NB4 (cell line): ENCODE results near the gene DST.

Experiments used
- MYC ChIP-seq: IDR thresholded peaks from 2 replicates; pipeline ENCODE4 v1.6.1; 2011; ENCODE audit warnings: low read depth, low read length
- POLR2A ChIP-seq: IDR thresholded peaks from 2 replicates; pipeline ENCODE4 v1.6.1; 2011; ENCODE audit warnings: mild to moderate bottlenecking; ENCODE audit not compliant: insufficient read length; ENCODE audit errors: extremely low read depth
- TF ChIP-seq, protein P1 (sequence below): IDR thresholded peaks from one replicate; pipeline ENCODE4 v1.5.1; 2012; ENCODE audit warnings: low read depth, low read length
- TF ChIP-seq, protein P2 (sequence below): IDR thresholded peaks from 2 replicates; pipeline ENCODE4 v1.6.1; 2011; ENCODE audit warnings: low read depth, low read length

DNA sequence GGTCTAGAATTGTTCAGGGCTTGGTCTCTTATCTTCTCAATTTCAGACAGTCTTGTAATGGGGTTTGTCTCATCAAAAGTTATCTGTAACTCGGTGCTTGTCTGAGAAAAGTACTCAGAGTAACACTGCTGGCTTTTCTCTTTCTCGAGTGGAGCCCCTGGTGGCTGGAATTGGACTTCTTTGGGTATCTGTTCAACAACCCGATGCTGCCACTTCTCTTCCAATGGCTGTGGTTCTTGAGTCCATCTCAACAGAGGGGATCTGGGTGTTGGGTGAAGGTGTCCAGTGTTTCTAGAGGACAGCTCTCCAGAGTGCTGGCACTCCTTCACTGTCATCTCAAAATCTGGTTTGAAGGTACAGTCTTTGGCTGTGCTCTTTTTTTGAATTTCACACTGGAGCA lies 24.6 kb downstream of the DST start:
- no peak for TF ChIP-seq POLR2A
- TF ChIP-seq, protein P1, sequence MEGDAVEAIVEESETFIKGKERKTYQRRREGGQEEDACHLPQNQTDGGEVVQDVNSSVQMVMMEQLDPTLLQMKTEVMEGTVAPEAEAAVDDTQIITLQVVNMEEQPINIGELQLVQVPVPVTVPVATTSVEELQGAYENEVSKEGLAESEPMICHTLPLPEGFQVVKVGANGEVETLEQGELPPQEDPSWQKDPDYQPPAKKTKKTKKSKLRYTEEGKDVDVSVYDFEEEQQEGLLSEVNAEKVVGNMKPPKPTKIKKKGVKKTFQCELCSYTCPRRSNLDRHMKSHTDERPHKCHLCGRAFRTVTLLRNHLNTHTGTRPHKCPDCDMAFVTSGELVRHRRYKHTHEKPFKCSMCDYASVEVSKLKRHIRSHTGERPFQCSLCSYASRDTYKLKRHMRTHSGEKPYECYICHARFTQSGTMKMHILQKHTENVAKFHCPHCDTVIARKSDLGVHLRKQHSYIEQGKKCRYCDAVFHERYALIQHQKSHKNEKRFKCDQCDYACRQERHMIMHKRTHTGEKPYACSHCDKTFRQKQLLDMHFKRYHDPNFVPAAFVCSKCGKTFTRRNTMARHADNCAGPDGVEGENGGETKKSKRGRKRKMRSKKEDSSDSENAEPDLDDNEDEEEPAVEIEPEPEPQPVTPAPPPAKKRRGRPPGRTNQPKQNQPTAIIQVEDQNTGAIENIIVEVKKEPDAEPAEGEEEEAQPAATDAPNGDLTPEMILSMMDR, result no peak
- TF ChIP-seq, protein P2, sequence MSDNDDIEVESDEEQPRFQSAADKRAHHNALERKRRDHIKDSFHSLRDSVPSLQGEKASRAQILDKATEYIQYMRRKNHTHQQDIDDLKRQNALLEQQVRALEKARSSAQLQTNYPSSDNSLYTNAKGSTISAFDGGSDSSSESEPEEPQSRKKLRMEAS, result no peak
- TF ChIP-seq MYC, result no peak
